ENCODE data around the gene RNU6-9.

The RNU6-9 gene

GRCh38 chr19:899336-900042, 6.2 kb downstream of the RNU6-9 start:
- no peak for DNase-seq

- no peak for DNase-seq
Observed at GRCh38 chr19:900043-900301, 6.7 kb downstream of the RNU6-9 start.

GRCh38 chr19:900302-901111, 7.2 kb downstream of the RNU6-9 start:
- no peak for DNase-seq

- no peak for DNase-seq
Observed at GRCh38 chr19:901216-902092, 8.2 kb downstream of the RNU6-9 start.

GRCh38 chr19:902093-902370, 8.7 kb downstream of the RNU6-9 start:
- no peak for DNase-seq

GRCh38 chr19:902446-903226, 9.4 kb downstream of the RNU6-9 start:
- DNase-seq, result no peak

- no peak for DNase-seq
Observed at GRCh38 chr19:903266-903797, 10.0 kb downstream of the RNU6-9 start.

- DNase-seq, result no peak
Observed at GRCh38 chr19:904545-904944, 11.3 kb downstream of the RNU6-9 start.

GRCh38 chr19:906480-906879, 13.2 kb downstream of the RNU6-9 start:
- DNase-seq, result no peak

GRCh38 chr19:907183-907853, 14.0 kb downstream of the RNU6-9 start:
- DNase-seq, result no peak

GRCh38 chr19:911197-912033, 18.1 kb downstream of the RNU6-9 start:
- DNase-seq, result no peak

GRCh38 chr19:912181-913079, 19.1 kb downstream of the RNU6-9 start:
- DNase-seq, result no peak

GRCh38 chr19:913080-913748, 19.9 kb downstream of the RNU6-9 start, which contains the start of gene R3HDM4:
Gene R3HDM4 (minus strand): TSS chr19:913219. CDS start chr19:913157, 62 bp downstream.
- DNase-seq, result no peak

GRCh38 chr19:916645-917322, 23.5 kb downstream of the RNU6-9 start:
- DNase-seq, result no peak

- DNase-seq, result peak; percentile 36
Observed at GRCh38 chr19:917323-918151, 24.3 kb downstream of the RNU6-9 start, which contains the start of gene KISS1R. Gene KISS1R (plus strand): TSS chr19:917333. CDS start chr19:917503, 170 bp downstream.

GRCh38 chr19:918152-918437, 24.8 kb downstream of the RNU6-9 start:
- no peak for DNase-seq

GRCh38 chr19:918481-919198, 25.4 kb downstream of the RNU6-9 start:
- DNase-seq, result no peak
